GM10248 (cell line): ENCODE results near the gene BABAM2.

Source experiments
- CTCF ChIA-PET: fragments of 300-600 bp; sonication (Branson Sonifier 250); formaldehyde crosslinking; extraction: SDS; loops from one replicate; lab custom pipeline; 2021; ENCODE audit warnings: antibody characterized with exemption; lab: Yijun Ruan, JAX
- POLR2A ChIA-PET: fragments of 350-650 bp; sonication (Branson Sonifier 250); formaldehyde crosslinking; extraction: SDS; loops from one replicate; lab custom pipeline; 2020; ENCODE audit warnings: antibody characterized with exemption; lab: Yijun Ruan, JAX
- DNase-seq: peaks from one replicate; pipeline ENCODE4 v3.0.0; 2012; ENCODE audit errors: extremely low spot score
- TF ChIP-seq, protein P1 (sequence below): IDR thresholded peaks from 2 replicates; pipeline ENCODE4 v1.5.1; 2012; ENCODE audit warnings: mild to moderate bottlenecking, low read depth; ENCODE audit errors: extremely low read depth, missing control alignments, control extremely low read depth

BABAM2 gene

DNA sequence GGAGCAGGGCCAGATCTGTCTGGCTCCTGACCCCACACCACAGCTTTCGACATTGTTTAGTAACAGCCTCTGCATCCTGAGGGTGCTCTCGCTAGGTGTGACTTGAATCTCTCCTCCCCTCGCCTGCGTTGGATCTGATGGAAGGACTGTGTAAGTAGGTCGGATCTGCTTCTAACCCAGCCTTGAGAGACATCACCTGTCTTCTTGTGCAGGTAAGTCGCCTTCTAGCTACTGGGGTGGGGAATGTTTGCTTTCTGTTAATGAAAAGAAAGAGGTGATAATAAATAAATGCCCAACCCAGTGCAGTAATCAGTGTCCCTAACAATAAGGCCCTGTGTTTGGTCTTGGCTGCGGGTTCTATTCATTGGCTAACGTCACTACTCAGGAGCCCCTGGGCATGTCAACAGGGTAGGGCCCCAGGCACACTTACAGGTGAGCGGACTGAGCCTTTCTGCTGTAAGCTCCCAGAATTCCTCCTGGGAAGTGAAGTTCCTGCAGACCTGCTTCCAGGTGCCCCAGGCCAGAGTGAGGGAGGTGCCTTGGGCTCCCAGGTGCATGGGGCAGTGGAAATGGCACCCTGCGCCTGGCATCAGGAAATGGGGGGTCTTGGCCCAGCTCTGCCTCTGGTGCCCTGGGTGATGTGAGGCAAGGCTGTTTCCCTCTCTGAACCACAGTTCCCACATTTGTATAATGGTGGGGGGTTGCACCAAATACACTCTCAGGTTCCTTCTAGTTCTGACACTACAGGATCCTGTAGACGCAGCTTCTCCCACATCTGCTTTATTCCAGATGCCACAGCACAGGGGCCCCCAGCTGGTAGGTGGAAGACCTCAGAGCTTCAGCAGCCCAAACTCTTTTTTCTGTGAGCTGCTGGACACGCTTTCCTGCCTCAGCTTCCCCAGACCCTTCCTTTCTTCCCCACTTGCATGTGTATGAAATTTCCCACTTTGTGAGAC lies 491.0 kb downstream of the BABAM2 start:
- TF ChIP-seq, protein P1, sequence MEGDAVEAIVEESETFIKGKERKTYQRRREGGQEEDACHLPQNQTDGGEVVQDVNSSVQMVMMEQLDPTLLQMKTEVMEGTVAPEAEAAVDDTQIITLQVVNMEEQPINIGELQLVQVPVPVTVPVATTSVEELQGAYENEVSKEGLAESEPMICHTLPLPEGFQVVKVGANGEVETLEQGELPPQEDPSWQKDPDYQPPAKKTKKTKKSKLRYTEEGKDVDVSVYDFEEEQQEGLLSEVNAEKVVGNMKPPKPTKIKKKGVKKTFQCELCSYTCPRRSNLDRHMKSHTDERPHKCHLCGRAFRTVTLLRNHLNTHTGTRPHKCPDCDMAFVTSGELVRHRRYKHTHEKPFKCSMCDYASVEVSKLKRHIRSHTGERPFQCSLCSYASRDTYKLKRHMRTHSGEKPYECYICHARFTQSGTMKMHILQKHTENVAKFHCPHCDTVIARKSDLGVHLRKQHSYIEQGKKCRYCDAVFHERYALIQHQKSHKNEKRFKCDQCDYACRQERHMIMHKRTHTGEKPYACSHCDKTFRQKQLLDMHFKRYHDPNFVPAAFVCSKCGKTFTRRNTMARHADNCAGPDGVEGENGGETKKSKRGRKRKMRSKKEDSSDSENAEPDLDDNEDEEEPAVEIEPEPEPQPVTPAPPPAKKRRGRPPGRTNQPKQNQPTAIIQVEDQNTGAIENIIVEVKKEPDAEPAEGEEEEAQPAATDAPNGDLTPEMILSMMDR, result no peak
- POLR2A ChIA-PET, result no interaction called here
- CTCF ChIA-PET, result interaction anchor here (1.2 kb wide), 1 partner anchor 13 kb away, joined by 3 read pairs; no protein-coding TSS in a partner anchor
- no peak for DNase-seq

DNA sequence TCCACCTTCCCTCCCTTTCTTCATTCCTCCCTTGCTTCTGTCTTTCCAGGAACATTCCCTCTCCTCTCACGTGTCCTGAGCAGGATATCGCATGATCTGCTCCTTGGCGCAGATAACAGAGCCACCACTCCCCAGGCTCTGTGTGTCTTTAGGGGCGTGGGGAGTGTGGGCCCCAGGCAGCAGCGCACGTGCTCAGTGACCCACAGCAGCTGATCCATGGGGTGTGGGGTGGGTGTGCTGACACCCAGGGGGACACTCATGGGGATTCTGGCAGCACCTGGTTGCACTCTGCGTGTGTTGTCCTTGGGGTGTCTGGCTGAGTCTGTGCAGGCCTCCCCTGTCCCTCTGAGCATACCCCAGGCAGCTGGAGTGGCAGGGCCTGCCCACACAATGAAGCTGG lies 492.2 kb downstream of the BABAM2 start:
- CTCF ChIA-PET, result interaction anchor here (0.8 to 1.6 kb wide), 3 partner anchors 15 to 70 kb away, joined by 3 to 4 read pairs (median 3); no protein-coding TSS in a partner anchor
- no peak for DNase-seq
- TF ChIP-seq, protein P1, result no peak
- POLR2A ChIA-PET, result no interaction called here

DNA sequence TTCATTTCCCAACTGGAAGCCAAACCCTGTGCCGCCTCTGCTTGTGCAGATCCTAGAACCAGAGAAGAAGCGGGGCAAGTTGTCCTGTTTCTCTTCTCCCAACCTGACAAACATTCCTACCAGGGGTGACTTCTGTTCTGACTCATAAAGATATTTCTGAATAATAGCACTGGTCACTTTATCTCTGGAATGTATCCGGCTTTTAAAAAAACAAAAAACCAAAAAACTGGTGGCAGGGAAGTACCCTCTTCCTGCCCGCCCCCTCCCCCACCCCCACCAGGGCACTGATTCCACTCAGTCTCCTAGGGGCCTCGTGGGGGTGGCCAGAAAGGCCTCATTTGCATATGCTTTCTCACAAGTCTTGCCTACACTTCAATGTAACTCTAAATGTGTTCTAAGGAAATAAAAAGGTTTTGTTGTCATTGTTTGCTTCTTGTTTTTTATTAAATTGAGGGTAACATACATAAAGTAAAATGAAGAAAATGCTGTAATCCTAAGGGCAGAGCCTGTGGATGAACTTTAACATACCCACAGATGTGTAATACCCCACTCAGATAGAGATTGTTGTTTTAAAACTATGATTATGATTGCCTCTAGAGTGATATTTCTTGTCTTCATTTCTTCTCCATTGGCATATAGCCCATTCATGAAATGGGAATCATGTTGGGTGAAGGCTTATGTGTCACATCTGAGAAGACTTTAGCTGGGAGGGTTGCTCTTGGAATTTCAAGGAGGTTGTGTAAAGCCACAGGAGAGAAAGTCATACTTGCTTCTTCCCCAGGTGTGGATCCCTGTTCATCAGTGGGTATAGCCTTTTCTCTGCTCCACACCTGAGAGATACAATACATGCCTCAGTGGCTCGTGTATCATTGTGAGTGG lies 496.8 kb downstream of the BABAM2 start:
- CTCF ChIA-PET, result interaction anchor here (0.8 kb wide), 1 partner anchor 9 kb away, joined by 3 read pairs; no protein-coding TSS in a partner anchor
- DNase-seq, result no peak
- TF ChIP-seq, protein P1, result no peak
- POLR2A ChIA-PET, result no interaction called here
